Cardiac muscle cell (in vitro differentiated cells and primary cell): ENCODE results near the gene TRIM44. TPM values are rescaled to one million over a fixed set of nuclear protein-coding genes. Genes with fewer than 3 reads are reported as not detected.

ENCODE experiments used
- DNase-seq, 2 donors: peaks; one replicate each; pipeline versions ENCODE4 v3.0.0 to v3.0.0-alpha.2; 2010 to 2017; ENCODE audit warnings: low read depth in 1 of 2, low spot score in 1 of 2
- H3K27ac ChIP-seq: fragments of 200-600 bp; sonication (generic); 2 replicates; pipeline ENCODE4 v1.5.1; 2016
- H3K27me3 ChIP-seq: fragments of 200-600 bp; sonication (generic); 2 replicates; pipeline ENCODE4 v1.6.0; 2016; ENCODE audit warnings: control low read depth
- H3K36me3 ChIP-seq: fragments of 200-600 bp; sonication (generic); 2 replicates; pipeline ENCODE4 v1.5.1; 2016; ENCODE audit warnings: control low read depth
- H3K4me1 ChIP-seq: fragments of 200-600 bp; sonication (generic); 2 replicates; pipeline ENCODE4 v1.8.1; 2017; ENCODE audit warnings: low read depth, mild to moderate bottlenecking, mixed run types
- H3K4me3 ChIP-seq: fragments of 200-600 bp; sonication (generic); 2 replicates; pipeline ENCODE4 v1.5.1; 2016; ENCODE audit warnings: mild to moderate bottlenecking
- H3K9me3 ChIP-seq: fragments of 200-600 bp; sonication (generic); 2 replicates; pipeline ENCODE4 v1.5.1; 2017; ENCODE audit warnings: low read depth, mild to moderate bottlenecking, control low read depth
- CTCF ChIP-seq: IDR thresholded peaks from 2 replicates; pipeline ENCODE4 v1.5.1; 2012; ENCODE audit warnings: low read depth, mild to moderate bottlenecking, low read length
- polyA plus RNA-seq: library from polyadenylated mRNA; unstranded; fragments of >200 nt; fragmentation: Nextera tagmentation; extraction: Ambion mirVana; gene quantifications from 2 replicates; pipeline ENCODE4 v1.2.1, GENCODE V29; 2016
- total RNA-seq: library from RNA; depleted of rRNA; stranded (reverse); fragments of >200 nt; gene quantifications from 2 replicates; pipeline ENCODE4 v1.2.3, GENCODE V29; 2016

The TRIM44 gene
- total and polyA plus RNA-seq, 2 experiments from 2014 or later = 19.2 to 45.7 TPM

DNA sequence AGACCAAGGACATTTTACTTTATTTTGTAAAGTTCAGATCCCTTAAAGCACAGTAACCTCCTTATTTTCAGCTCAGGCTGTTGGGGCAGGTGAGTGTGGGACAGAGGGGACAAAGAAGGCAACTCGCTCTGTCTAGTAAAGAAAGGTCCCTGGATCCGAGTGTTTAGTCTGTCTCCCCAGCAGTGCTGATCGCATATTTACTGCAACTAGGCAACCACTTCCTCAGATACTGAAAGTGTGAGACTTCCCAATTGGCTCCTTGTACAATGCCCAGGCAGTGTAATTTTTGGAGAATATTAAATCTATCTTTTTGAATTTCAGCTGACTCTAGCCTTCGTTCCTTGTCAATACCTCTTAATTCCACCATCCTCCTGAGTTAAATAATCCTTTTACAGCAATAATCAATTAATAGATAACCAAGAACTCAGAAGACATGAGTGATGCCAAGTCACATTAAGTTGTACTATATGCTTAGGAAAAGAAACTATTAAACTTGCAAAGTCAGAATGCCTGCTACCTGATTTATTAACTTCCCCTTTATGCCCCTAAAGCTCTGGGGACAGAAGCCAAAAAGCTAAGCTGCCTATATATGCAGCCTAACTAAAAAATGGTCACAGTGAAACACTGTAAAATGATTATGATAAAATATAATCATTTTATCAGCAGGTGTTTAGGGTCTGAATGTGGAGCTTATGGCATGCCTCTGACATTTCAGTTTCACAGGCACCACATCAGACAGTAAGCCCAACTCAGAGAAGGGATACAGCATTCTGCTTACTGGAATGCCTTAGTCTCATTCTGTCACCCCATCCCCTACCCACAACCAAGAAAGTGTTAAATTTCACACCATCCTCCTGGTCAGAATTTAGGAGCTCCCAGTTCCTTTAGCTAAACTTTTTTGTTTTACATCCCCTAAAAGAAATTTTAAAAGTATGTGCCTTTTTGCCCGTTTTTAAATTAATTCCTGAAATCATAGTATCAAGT, 138.7 kb downstream of the TRIM44 start:
- TF ChIP-seq CTCF = no peak
- DNase-seq = no peak
- Histone ChIP-seq H3K27me3 (peaks cover 8% of the 10 kb centered on the region), H3K9me3 (no peaks in the 10 kb centered on the region), H3K4me1 (peaks cover 5% of the 10 kb centered on the region), H3K4me3 (no peak overlapping the region), H3K27ac (no peak overlapping the region), H3K36me3 (no peaks in the 10 kb centered on the region)

- no peak overlapping the region for H3K4me3 ChIP-seq
- no peak for TF ChIP-seq CTCF
- peaks cover 5% of the 10 kb centered on the region for H3K4me1 ChIP-seq
- no peaks in the 10 kb centered on the region for H3K36me3 ChIP-seq
- H3K27me3 ChIP-seq = no peaks in the 10 kb centered on the region
- no peak for DNase-seq
- no peaks in the 10 kb centered on the region for H3K9me3 ChIP-seq
- no peak overlapping the region for H3K27ac ChIP-seq
Measured at GRCh38 chr11:35802221-35802620, 139.6 kb downstream of the TRIM44 start.

GRCh38 chr11:35802672-35803071, 140.1 kb downstream of the TRIM44 start:
- Histone ChIP-seq H3K27ac (no peak overlapping the region), H3K36me3 (no peaks in the 10 kb centered on the region), H3K9me3 (no peaks in the 10 kb centered on the region), H3K4me1 (peaks cover 5% of the 10 kb centered on the region), H3K27me3 (no peaks in the 10 kb centered on the region), H3K4me3 (no peak overlapping the region)
- DNase-seq = no peak
- no peak for TF ChIP-seq CTCF

DNA sequence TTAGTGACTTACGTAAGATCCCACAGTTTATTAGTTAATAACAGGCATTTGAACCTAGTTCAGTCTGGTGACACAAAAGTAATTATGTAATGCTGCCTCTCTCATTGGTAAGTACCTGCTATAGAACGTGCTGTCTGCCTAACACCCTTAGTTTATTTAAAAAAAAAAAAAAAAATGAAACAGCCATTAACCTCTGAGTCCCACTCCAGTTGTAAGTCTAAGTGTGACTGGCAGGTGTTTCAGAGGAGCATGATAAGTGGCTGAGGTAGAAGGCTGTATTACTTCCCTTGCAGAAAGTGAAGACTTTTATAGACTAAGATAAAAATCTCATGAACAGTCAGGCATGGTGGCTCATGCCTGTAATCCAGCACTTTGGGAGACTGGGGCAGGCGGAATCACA, 140.5 kb downstream of the TRIM44 start:
- Histone ChIP-seq H3K4me1 (peaks cover 5% of the 10 kb centered on the region), H3K27me3 (no peaks in the 10 kb centered on the region), H3K4me3 (no peak overlapping the region), H3K36me3 (no peaks in the 10 kb centered on the region), H3K27ac (no peak overlapping the region), H3K9me3 (no peaks in the 10 kb centered on the region)
- TF ChIP-seq CTCF = no peak
- no peak for DNase-seq

DNA sequence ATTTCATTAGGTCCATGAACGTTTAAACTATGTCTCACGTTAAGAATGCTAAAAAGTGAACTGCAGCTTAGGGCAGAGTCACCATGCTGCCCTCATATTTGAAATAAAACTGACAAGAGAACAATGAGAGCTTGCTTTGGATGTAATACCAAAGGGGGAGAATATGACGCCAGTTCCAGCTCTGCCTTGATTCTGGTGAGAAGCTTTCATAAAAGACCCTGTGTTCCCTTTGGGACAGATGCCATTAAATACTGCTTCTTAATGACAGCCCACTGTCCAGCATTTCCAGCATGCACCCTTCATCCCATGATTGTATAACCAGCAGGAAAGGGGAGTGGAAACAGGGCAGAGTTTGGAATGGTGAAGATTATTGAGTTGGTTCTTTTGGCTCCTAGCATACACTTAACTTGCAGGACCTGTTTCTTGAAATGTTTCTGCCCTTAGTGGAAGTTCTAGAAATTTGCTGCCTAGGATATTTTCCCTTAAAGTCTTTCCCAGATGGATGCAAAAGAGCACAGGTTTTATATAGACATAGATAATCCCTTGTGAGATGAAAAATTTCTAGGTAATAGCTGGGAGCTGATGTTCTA, 142.0 kb downstream of the TRIM44 start:
- peaks cover 5% of the 10 kb centered on the region for H3K4me1 ChIP-seq
- H3K36me3 ChIP-seq = no peaks in the 10 kb centered on the region
- TF ChIP-seq CTCF = no peak
- DNase-seq = no peak
- H3K27ac ChIP-seq = no peak overlapping the region
- no peak overlapping the region for H3K4me3 ChIP-seq
- H3K27me3 ChIP-seq = no peaks in the 10 kb centered on the region
- no peaks in the 10 kb centered on the region for H3K9me3 ChIP-seq
